ENCODE results near the gene EBF3. TPM values are rescaled to one million over a fixed set of nuclear protein-coding genes. Genes with fewer than 3 reads are reported as not detected.
A peak's percentile ranks its signal among the peaks of the same experiment; 100 is the strongest.

EBF3 gene
- total and polyA plus RNA-seq, 2 donors (not counting 3 experiments of a cell fraction or from before 2014, with no cell fraction given) = 0.92 to 2.7 TPM

GRCh38 chr10:129964611-129965424 is 744 bp upstream of the EBF3 start:
- H3K9me1 ChIP-seq (replicated peaks; ENCODE audit: control insufficient read depth, extremely low read depth, insufficient read depth, low read length) = no peaks in the 10 kb centered on the region
- H3K4me1 ChIP-seq (ENCODE audit: control insufficient read depth, extremely low read depth, insufficient read depth, low read length) = peaks cover 9% of the 10 kb centered on the region
- H3K9ac ChIP-seq (replicated peaks; ENCODE audit: extremely low read depth, insufficient read depth, low read length) = no peak overlapping the region
- FAIRE-seq (no peak), DNase-seq (ENCODE audit: low read depth, low spot score) (no peak)
- no peaks in the 10 kb centered on the region for H4K20me1 ChIP-seq (replicated peaks; ENCODE audit: control insufficient read depth, extremely low read depth, insufficient read depth, low read length)
- no peaks in the 10 kb centered on the region for H3K79me2 ChIP-seq (ENCODE audit: control insufficient read depth, insufficient read depth, low read length)
- CTCF ChIA-PET = no interaction called here
- H2AFZ ChIP-seq (ENCODE audit: low read depth, low read length) = peak overlapping the region; percentile 29
- POLR2A ChIA-PET = no interaction called here
- BruUV-seq (replicated peaks) = no TSS peak
- intact Hi-C loops (cut with micrococcal nuclease) (loop anchor here (1.0 to 5.0 kb wide), 3 partner anchors 146 to 547 kb away; partner anchors contain the start of genes C10orf143 and MGMT), dilution Hi-C loops (cut with MboI; ENCODE audit: extremely low pct_ligation_motif_present, low sequenced_read_pairs) (no loop called here)
- no peaks in the 10 kb centered on the region for H3K36me3 ChIP-seq (ENCODE audit: control insufficient read depth in 2 of 2, extremely low read depth in 1 of 2, insufficient read depth in 2 of 2, low read length in 2 of 2)
- TF ChIP-seq GATA2 (IDR thresholded peaks at IDR 0.05; ENCODE audit: insufficient read depth, insufficient read length, low read depth, low read length) (no peak), EZH2 (IDR thresholded peaks at IDR 0.05; ENCODE audit: borderline replicate concordance, low read depth, low read length, severe bottlenecking) (peak; percentile 36)
- no peaks in the 10 kb centered on the region for H3K9me3 ChIP-seq (replicated peaks; ENCODE audit: control insufficient read depth, insufficient read depth, low read length)
- peaks cover 72 to 89% of the 10 kb centered on the region in 2 experiments for H3K27me3 ChIP-seq (ENCODE audit: control insufficient read depth in 2 of 2, insufficient read depth in 2 of 2, low read length in 2 of 2)
- no peak overlapping the region for H3K4me3 ChIP-seq (replicated peaks in 1 of 3; ENCODE audit: insufficient read depth in 1 of 3, low read depth in 1 of 3, low read length in 3 of 3)
- H3K4me2 ChIP-seq (ENCODE audit: insufficient read depth, low read length) = peak overlapping the region; percentile 24
- H3K27ac ChIP-seq (ENCODE audit: insufficient read depth, low read depth, low read length) = no peak overlapping the region

- intact Hi-C loops (cut with micrococcal nuclease) = loop anchor here (5.0 kb wide), 1 partner anchor 496 kb away; the partner anchor contains the start of gene MGMT
- TF ChIP-seq POLR2AphosphoS5 (IDR thresholded peaks at IDR 0.05; ENCODE audit: insufficient read depth, low read depth, low read length) (no peak), EZH2 (IDR thresholded peaks at IDR 0.05; ENCODE audit: borderline replicate concordance, low read depth, low read length, severe bottlenecking) (peak; percentile 85)
- Histone ChIP-seq H3K36me3 (ENCODE audit: control insufficient read depth in 2 of 2, extremely low read depth in 1 of 2, insufficient read depth in 2 of 2, low read length in 2 of 2) (no peaks in the 10 kb centered on the region), H3K79me2 (ENCODE audit: control insufficient read depth, insufficient read depth, low read length) (no peaks in the 10 kb centered on the region), H3K9me1 (replicated peaks; ENCODE audit: control insufficient read depth, extremely low read depth, insufficient read depth, low read length) (no peaks in the 10 kb centered on the region), H3K9me3 (replicated peaks; ENCODE audit: control insufficient read depth, insufficient read depth, low read length) (no peaks in the 10 kb centered on the region), H3K27me3 (ENCODE audit: control insufficient read depth in 2 of 2, insufficient read depth in 2 of 2, low read length in 2 of 2) (peaks cover 65 to 89% of the 10 kb centered on the region in 2 experiments), H3K9ac (replicated peaks; ENCODE audit: extremely low read depth, insufficient read depth, low read length) (peak overlapping the region; percentile 17), H4K20me1 (replicated peaks; ENCODE audit: control insufficient read depth, extremely low read depth, insufficient read depth, low read length) (no peaks in the 10 kb centered on the region), H3K4me1 (ENCODE audit: control insufficient read depth, extremely low read depth, insufficient read depth, low read length) (peaks cover 9% of the 10 kb centered on the region), H3K4me3 (replicated peaks in 1 of 3; ENCODE audit: insufficient read depth in 1 of 3, low read depth in 1 of 3, low read length in 3 of 3) (peak overlapping the region; percentile 35 to 59 (median 38)), H3K27ac (ENCODE audit: insufficient read depth, low read depth, low read length) (peak overlapping the region; percentile 21), H3K4me2 (ENCODE audit: insufficient read depth, low read length) (peak overlapping the region; percentile 74), H2AFZ (ENCODE audit: low read depth, low read length) (peak overlapping the region; percentile 88)
- FAIRE-seq = no peak
- DNase-seq (ENCODE audit: low read depth, low spot score) = peak; percentile 40
- dilution Hi-C loops (cut with MboI; ENCODE audit: extremely low pct_ligation_motif_present, low sequenced_read_pairs) = no loop called here
- ChIA-PET POLR2A (no interaction called here), CTCF (no interaction called here)
- no TSS peak for BruUV-seq (replicated peaks)
These were observed 1.0 kb downstream of the EBF3 start for GRCh38 chr10:129962872-129963640.
